GM03348 (cell line): ENCODE results near the gene TRIP10.
A peak's percentile ranks its signal among the peaks of the same experiment; 100 is the strongest.
"Not testable (repeated sequence)": the region's sequence is repeated elsewhere in the genome, so short reads cannot be mapped to it uniquely, and the experiment has no call there.

Experiments
- DNase-seq: peaks from one replicate; pipeline ENCODE4 v3.0.0; 2012; ENCODE audit warnings: low spot score

The TRIP10 gene

DNA sequence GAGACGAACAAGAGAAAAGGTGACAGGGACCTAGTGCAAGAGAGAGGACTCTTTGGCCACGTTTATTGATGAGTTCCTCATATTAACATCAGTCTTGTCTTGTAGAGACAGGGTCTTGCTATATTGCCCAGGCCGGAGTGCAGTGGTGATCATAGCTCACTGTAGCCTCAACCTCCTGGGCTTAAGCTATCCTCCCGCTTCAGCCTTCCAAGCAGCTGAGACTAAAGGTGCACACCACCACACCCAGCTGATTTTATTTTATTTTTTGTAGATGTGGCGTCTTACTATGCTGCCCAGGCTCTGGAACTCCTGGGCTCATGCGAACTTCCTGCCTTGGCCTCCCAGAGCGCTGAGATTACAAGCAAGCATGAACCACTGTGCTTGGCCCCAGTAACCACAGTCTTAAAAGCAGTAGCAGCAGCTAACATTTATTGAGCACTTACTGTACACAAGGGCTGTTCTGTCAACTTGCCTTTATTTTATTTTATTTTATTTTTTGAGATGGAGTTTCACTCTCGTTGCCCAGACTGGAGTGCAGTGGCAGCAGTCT lies 28.8 kb downstream of the TRIP10 start:
- peak; percentile 4 for DNase-seq

GRCh38 chr19:6769006-6769619 lies 29.6 kb downstream of the TRIP10 start:
- peak; percentile 47 for DNase-seq

GRCh38 chr19:6771648-6772027 lies 32.2 kb downstream of the TRIP10 start:
- not testable (repeated sequence) for DNase-seq

DNA sequence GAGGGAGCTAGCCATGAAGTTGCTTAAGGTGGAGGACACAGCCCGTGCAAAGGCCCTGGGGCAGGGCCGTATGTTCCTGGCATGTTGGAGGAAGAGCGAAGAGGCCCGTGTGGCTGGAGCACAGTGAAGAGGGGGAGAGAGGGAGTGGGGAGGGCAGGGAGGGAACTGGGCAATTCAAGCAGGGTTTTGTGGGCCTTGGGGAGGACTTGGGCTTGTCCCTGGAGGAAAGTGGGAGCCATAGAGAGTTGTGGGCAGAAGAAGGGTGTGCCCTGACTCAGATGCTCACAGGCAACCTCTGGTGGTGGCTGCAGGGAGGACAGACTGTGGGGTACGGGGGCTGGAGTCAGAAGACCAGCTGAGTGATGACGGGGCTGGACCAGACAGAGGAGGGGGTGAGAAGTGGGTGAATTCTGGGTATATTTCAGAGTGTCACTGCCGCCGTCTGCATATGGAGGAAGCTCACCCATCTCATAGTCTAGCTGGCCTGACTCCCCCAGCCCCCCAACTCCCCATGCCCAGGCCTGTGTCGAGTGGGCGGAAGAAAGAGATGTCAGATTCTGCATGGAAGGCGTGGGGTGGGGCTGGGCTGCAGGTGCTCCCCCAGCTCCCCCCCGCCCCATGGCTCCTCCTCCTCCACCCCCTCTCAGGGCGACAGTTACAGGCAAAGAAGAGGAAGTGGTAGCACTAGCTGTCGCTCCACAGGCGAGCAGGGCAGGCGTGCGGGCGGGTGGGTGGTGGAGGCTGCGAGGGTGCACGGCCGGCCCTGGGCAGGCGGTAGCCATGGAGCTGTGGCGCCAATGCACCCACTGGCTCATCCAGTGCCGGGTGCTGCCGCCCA lies 32.8 kb downstream of the TRIP10 start, which contains the start of gene VAV1:
Gene VAV1 (plus strand): TSS at position 681 of the 838 bp plus-strand sequence. CDS start 100 bp downstream, at position 781.
- no peak for DNase-seq

DNA sequence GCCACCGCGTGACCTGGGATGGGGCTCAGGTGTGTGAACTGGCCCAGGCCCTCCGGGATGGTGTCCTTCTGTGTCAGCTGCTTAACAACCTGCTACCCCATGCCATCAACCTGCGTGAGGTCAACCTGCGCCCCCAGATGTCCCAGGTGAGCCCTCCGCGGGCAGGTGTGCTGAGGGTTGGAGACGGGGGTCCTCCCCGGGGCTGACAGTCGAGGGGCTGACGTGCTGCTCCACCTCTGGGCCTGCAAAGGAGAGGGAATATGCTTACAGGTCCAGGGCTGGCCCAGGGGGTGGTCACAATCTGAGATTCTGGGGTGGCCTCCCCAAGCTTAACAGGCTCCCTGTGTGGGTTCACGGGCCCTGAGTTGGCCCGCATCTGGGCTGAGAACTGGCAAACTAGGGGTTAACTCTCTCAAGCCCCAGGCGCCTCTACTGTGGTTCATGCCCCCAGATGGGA lies 33.4 kb downstream of the TRIP10 start:
- DNase-seq = no peak

DNA sequence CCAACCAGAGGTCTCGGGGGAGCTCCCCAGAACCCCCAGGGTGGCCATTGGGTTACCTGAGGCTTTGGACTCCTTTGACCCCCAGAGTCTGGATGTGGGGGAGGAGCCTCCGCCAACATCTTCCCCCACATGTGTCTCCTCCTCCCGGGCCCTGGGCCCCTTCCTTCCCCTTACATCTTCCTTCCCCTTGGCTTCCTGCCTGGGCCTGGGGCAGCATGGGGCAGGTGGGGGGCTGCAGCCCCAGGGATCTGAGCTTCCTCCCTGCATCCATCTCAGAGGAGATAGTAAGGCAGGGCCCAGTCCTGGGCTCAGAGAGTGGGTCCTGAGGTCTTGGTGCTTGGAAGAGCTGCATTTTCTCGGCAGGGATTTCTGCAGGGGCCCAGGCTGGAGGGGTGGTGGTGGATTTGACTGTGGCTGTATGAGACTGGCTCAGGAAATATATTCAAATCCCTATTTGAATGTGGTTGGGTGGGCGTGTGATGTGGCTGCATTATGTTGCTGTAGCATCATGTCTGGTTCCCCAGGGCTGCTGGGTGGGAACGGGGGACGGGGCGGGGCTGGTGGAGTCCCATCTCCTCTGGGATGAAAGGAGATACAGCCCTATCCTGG lies 33.9 kb downstream of the TRIP10 start:
- DNase-seq = no peak

DNA sequence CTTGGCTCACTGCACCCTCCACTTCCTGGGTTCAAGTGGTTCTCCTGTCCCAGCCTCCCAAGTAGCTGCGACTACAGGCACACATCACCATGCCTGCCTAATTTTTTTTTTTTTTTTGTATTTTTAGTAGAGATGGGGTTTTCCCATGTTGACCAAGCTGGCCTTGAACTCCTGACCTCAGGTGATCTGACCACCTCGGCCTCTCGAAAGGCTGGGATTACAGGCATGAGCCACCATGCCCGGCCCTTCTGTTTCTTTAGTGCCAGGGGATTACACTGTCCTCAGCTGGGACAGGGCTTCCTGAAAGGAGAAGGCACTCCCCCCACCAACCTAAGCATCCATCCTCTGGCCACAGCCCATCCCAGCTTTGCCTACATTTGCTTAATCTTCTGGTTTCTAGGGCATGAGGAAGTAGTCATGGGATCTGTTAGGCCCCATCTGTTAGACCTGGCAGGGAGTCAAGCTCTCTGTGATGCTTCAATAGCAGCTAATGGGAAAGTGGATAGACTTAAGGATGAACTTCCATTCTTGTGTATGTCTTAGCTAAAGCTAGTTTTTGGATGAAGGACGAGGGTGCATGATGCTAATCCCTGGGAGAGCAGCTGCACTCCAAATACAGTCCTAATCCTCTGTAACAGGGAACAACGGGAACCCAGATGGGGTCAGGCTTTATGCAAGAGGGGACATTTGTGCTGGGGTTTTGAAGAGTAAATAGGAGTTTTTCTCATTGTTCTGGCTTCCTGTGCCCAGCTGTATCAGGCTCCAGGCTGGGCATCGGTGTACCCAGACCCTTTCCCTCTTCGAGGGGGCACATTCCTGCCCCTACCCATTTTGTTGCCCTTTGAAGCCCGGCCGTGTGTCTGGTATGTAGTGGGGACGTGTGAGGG lies 35.6 kb downstream of the TRIP10 start:
- no peak for DNase-seq

DNA sequence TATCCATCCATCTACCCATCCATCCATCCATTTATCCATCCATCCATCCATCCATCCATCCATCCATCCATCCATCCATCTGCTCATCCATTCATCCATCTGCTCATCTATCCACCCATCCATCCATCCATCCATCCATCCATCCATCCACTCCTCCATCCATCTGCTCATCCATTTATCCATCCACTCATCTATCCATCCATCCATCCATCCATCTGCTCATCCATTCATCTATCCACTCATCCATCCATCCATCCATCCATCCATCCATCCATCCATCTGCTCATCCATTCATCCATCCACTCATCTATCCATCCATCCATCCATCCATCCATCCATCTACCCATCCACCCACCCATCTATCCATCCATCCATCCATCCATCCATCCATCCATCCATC lies 36.6 kb downstream of the TRIP10 start:
- DNase-seq = not testable (repeated sequence)

GRCh38 chr19:6776999-6777398 lies 37.5 kb downstream of the TRIP10 start:
- DNase-seq = no peak

DNA sequence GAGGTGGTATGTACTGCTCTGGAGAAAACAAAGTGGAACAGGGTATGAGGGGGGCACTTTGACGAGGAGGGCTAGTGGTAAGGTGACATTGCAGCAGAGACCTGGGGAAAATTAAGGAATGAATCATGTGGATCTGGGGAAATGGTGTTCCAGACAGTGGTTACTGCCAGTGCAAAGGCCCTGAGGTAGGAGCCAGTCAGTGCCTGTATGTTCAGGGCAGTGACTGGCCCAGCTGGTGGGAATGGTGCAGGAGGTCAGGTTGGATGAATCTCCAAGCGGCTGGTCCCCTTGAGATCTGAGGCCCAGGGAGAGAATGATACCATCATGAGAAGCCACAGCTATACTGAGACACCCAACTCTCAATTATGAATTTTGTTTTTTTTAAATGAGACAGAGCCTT lies 38.0 kb downstream of the TRIP10 start:
- DNase-seq = no peak

DNA sequence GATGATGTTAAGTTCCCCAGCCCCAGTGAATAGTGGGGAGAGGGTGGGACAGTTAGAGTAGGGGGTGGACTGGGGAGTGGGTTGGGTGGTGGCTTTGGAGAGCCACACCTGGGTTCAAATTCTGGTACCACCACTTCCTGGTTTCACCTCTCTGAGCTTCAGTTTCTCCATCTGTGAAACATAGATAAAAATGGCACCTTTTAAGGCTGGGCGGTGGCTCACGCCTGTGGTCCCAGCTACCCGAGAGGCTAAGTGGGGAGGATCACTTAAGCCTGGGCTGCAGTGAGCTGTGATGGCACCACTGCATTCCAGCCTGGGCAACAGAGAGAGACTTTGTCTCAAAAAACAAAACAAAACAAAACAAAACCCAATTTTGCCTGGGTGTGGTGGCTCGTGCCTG lies 38.9 kb downstream of the TRIP10 start:
- DNase-seq = no peak

GRCh38 chr19:6779206-6779605 lies 39.7 kb downstream of the TRIP10 start:
- DNase-seq = no peak

GRCh38 chr19:6787393-6787792 lies 47.9 kb downstream of the TRIP10 start:
- DNase-seq = no peak

DNA sequence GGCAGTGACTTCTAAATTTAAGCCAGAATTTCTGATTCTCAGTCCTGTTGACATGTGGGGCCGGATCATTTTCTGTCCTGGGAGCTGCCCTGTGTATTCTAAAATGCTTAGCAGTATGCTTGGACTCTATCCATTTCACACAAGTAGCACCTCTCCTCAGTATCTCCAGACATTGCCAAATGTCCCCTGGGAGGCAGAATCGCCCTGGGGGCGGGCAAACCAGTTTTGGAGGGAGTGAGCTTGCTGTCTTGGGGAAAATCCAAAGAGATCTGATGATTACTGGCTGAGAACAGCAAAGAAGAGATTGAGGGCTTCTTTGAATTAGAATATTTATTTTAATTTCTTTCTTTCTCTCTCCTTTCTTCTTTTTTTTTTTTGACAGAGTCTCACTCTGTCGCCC lies 49.4 kb downstream of the TRIP10 start:
- DNase-seq = no peak

- DNase-seq = no peak
These were observed 51.0 kb downstream of the TRIP10 start for GRCh38 chr19:6790194-6791128.

DNA sequence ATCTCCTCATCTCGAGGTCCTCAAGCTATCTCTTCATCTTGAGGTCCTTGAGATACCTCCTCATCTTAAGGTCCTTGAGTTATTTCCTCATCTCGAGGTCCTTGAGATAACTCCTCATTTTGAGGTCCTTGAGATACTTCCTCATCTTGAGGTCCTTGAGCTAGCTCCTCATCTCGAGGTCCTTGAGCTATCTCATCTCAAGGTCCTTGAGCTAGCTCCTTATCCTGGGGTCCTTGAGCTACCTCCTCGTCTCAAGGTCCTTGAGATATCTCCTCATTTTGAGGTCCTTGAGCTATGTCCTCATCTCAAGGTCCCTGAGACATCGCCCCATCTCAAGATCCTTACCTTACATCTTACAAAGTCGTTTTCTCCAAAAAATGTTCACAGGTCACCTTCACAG lies 51.8 kb downstream of the TRIP10 start:
- DNase-seq = no peak

- no peak for DNase-seq
These were observed 53.9 kb downstream of the TRIP10 start for GRCh38 chr19:6793411-6793810.

DNA sequence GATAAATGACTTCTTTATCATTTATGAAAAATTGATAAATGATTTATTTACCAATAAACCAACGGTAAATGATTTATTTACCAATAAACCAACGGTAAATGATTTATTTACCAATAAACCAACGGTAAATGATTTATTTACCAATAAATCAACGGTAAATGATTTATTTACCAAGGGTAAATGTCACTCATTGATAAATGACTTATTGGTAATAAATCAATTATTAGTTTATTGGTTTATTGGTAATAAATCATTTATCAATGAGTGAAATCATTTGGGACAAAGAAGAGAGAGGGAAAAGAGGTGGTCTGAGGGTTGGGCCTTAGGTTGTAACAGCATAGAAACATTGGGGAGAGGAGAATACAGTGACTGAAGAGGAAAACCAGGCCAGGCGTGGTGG lies 54.5 kb downstream of the TRIP10 start:
- no peak for DNase-seq

- no peak for DNase-seq
These were observed 55.4 kb downstream of the TRIP10 start for GRCh38 chr19:6794686-6795431.

- no peak for DNase-seq
These were observed 56.8 kb downstream of the TRIP10 start for GRCh38 chr19:6796278-6796677.
